GM10248 (cell line): ENCODE results near the gene TMEM154.

Experiments used
- CTCF ChIA-PET: fragments of 300-600 bp; sonication (Branson Sonifier 250); formaldehyde crosslinking; extraction: SDS; loops from one replicate; lab custom pipeline; 2021; ENCODE audit warnings: antibody characterized with exemption; lab: Yijun Ruan, JAX
- POLR2A ChIA-PET: fragments of 350-650 bp; sonication (Branson Sonifier 250); formaldehyde crosslinking; extraction: SDS; loops from one replicate; lab custom pipeline; 2020; ENCODE audit warnings: antibody characterized with exemption; lab: Yijun Ruan, JAX
- DNase-seq: peaks from one replicate; pipeline ENCODE4 v3.0.0; 2012; ENCODE audit errors: extremely low spot score
- CTCF ChIP-seq: IDR thresholded peaks from 2 replicates; pipeline ENCODE4 v1.5.1; 2012; ENCODE audit warnings: mild to moderate bottlenecking, low read depth; ENCODE audit errors: extremely low read depth, missing control alignments, control extremely low read depth

Gene TMEM154

GRCh38 chr4:152579916-152580315 is 99.9 kb downstream of the TMEM154 start:
- DNase-seq = no peak
- ChIA-PET POLR2A (no interaction called here), CTCF (interaction anchor here (0.7 to 3.3 kb wide), 5 partner anchors 8 to 119 kb away, joined by 3 to 14 read pairs (median 8); no protein-coding TSS in a partner anchor)
- TF ChIP-seq CTCF = no peak

- no peak for TF ChIP-seq CTCF
- DNase-seq = no peak
- ChIA-PET CTCF (interaction anchor here (1.0 to 3.5 kb wide), 7 partner anchors 10 to 61 kb away, joined by 3 to 24 read pairs (median 8); no protein-coding TSS in a partner anchor), POLR2A (no interaction called here)
Measured at GRCh38 chr4:152579107-152579764, 100.6 kb downstream of the TMEM154 start.

GRCh38 chr4:152578670-152579069 is 101.1 kb downstream of the TMEM154 start:
- no peak for TF ChIP-seq CTCF
- ChIA-PET CTCF (interaction anchor here (1.0 to 3.5 kb wide), 9 partner anchors 11 to 157 kb away, joined by 3 to 24 read pairs (median 5); no protein-coding TSS in a partner anchor), POLR2A (no interaction called here)
- DNase-seq = no peak

GRCh38 chr4:152577708-152578396 is 101.9 kb downstream of the TMEM154 start:
- CTCF ChIA-PET = interaction anchor here (1.0 to 3.5 kb wide), 7 partner anchors 10 to 158 kb away, joined by 3 to 24 read pairs (median 5); no protein-coding TSS in a partner anchor
- no peak for DNase-seq
- no peak for TF ChIP-seq CTCF
- POLR2A ChIA-PET = interaction anchor here (0.6 kb wide), 1 partner anchor 52 kb away, joined by 3 read pairs; no protein-coding TSS in a partner anchor

GRCh38 chr4:152575533-152575932 is 104.3 kb downstream of the TMEM154 start:
- ChIA-PET POLR2A (no interaction called here), CTCF (interaction anchor here (0.8 to 3.5 kb wide), 5 partner anchors 10 to 14 kb away, joined by 3 to 24 read pairs (median 3); no protein-coding TSS in a partner anchor)
- DNase-seq = no peak
- no peak for TF ChIP-seq CTCF

GRCh38 chr4:152573861-152574260 is 105.9 kb downstream of the TMEM154 start:
- POLR2A ChIA-PET = no interaction called here
- TF ChIP-seq CTCF = no peak
- no peak for DNase-seq
- CTCF ChIA-PET = interaction anchor here (1.4 kb wide), 1 partner anchor 13 kb away, joined by 3 read pairs; no protein-coding TSS in a partner anchor
